Measurements from ENCODE around the gene TMC6.
"Not testable (repeated sequence)": the region's sequence is repeated elsewhere in the genome, so short reads cannot be mapped to it uniquely, and the experiment has no call there.

TMC6 gene

GRCh38 chr17:78122931-78123249, 5.7 kb downstream of the TMC6 start:
- no peak for DNase-seq

DNA sequence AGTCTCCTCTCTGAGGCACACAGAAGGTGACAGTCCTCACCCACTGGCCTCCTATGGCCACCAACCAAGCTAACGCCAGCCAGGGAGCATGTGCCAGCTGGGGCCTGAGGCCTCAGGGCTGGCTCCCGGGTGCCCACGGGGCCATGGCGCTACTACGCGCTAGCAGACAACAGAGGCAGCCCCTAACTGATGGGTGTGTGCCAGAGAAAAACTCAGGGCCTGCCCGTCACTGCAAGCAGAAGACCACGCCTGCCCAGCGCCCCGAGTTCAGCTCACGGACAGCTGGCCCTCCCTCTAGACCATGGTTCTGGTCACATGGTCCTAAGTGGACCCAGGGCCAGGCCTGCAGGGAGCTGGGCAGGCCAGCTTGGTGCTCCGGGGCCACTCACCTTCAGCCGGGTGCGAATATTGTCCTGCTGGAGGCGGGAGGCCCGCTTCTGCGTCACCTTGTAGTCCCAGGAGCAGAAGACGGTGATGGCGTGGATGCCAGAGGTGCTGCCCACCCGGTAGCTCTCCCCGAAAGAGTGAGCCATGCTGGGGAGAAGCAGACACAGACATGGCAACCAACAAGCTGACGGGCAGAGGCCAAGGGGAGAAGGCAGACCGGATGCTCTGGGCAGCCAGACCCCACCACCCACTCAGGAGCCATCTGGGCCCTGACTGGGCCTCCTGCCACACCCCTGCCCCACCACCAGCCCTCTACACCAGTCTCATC, 6.2 kb downstream of the TMC6 start:
- DNase-seq, result no peak

GRCh38 chr17:78121801-78122215, 6.7 kb downstream of the TMC6 start:
- DNase-seq, result no peak

GRCh38 chr17:78120971-78121800, 7.4 kb downstream of the TMC6 start:
- no peak for DNase-seq

GRCh38 chr17:78120537-78120936, 8.0 kb downstream of the TMC6 start:
- no peak for DNase-seq

GRCh38 chr17:78118801-78119241, 9.7 kb downstream of the TMC6 start:
- DNase-seq, result no peak

- DNase-seq, result peak; percentile 73
These were observed 11.3 kb downstream of the TMC6 start for GRCh38 chr17:78117027-78117981.

DNA sequence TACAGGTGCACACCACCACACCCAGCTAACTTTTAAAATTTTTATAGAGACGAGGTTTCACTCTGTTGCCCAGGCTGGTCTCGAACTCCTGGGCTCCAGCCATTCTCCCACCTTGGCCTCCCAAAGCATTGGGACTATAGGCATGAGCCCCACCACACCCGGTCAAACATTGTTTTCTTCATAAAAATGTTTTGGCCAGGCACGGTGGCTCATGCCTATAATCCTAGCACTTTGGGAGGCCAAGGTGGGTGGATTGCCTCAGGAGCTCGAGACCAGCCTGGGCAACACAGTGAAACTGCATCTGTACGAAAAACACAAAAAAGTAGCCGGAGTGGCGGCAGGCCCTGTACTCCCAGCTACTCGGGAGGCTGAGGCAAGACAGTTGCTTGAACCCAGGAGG, 12.1 kb downstream of the TMC6 start:
- no peak for DNase-seq

GRCh38 chr17:78115803-78116202, 12.8 kb downstream of the TMC6 start:
- DNase-seq, result not testable (repeated sequence)

- DNase-seq, result no peak
These were observed 13.5 kb downstream of the TMC6 start for GRCh38 chr17:78114831-78115723.

DNA sequence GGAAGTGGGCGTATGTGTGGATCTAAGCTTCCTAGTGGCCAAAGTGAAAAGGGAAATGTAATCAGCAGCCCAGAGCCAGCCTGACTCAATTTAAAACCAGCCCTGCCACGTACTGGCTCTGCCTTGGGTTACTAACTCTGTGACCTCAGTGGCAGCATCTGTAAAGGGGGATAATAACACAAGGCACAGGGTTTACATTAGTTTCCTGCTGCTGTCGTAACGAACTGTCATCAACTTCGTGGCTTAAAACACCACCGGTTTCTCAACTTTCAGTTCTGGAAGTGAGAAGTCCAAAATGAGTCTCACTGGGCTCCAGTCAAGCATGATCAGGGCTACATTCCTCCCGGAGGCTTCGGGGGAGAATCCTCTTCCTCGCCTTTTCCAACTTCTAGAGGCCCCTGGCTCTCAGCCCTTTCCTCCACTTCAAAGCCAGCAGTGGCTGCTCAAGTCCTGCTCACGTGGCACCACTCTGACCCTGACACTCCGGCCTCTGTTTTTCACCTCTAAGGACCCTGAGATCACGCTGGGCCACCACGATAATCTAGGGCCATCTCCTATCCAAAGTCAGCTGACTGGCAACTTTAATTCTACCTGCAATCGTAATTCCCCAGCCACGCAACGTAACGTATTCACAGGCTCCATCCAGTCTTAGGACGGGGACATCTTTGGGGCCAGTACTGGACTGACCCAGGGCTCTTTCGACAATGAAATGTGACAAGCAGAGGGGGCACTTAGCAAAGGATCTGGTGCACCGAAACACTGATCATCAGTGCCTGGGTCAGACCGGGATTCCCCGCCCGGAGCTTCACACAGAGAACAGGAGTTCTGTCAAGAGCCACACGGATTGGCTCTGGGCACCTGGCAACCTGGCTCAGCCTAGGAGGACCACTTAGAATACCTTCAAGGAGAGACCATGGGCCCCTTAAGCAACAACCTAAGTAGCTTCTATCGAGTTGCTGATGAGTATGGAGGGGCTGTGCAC, 14.5 kb downstream of the TMC6 start:
- no peak for DNase-seq

DNA sequence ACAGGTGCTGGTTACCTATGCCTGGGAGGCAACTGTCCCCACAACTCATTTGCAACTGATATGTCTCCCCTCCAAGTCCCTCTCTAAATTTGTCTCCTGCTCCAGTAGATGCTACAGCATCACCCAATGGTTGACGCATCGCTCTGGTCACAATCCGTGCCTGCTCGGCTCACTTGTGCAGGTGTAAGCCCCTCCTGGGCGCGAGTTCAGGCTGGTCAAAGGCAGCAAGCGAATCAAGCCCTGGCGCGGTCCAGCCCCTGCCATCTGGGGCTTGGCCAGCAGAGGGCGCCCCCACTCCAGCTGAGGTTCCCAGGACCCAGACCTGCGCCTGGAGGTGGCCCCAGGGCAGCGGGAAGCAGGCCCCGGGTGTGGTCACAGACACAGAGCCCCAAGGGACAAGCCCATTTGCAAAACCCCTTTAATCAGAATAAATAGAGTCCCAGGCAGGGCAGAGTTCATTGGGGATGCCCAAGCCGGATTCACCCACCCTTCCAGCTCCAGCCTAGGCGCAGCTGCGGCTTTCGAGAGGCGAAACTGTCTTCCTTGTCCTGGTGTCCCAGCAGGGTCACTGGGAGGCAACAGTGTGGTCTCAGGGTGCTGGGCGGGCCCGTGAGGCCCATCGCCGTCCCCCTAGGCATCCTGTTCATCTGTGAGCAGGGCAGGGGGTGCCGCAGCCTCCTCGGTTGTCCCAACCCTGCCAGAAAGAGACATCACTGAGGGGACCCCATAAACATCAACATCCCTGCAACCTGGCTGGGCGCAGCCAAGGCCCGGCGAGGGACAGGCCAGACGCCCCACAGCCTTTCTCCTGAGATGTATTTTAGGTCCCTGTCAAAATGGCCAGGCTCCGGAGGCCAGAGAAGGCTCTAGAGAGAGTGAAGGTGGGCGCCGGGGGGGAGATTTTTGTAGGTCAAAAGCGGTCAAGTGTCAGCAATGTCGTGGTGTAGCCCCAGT, 15.8 kb downstream of the TMC6 start:
- DNase-seq, result peak; percentile 78

DNA sequence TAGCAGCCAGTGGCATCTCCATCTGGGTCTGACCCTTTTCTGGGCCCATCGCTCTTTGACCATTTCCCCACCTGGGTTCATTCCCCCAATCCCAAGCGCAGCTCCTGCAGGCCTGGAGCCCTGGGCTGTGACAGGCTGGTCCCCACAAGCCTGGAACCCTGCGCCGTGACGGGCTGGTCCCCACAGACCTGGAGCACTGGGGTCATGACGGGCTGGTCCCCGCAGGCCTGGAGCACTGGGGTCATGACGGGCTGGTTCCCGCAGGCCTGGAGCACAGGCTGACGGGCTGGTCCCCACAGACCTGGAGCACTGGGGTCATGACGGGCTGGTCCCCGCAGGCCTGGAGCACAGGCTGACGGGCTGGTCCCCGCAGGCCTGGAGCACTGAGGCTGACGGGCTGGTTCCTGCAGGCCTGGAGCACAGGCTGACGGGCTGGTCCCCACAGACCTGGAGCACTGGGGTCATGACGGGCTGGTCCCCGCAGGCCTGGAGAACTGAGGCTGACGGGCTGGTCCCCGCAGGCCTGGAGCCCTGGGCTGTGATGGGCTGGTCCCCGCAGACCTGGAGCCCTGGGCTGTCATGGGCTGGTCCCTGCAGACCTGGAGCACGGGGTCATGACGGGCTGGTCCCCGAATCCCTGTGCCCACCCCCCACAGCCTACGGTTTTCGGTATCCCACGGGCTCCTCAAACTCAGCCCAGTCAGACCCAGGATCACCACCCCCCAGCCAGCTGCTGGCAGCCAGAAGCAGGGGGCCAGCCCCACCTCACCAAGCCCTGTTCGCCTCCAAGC, 16.6 kb downstream of the TMC6 start:
- DNase-seq, result no peak

GRCh38 chr17:78111016-78111726, 17.4 kb downstream of the TMC6 start:
- no peak for DNase-seq

DNA sequence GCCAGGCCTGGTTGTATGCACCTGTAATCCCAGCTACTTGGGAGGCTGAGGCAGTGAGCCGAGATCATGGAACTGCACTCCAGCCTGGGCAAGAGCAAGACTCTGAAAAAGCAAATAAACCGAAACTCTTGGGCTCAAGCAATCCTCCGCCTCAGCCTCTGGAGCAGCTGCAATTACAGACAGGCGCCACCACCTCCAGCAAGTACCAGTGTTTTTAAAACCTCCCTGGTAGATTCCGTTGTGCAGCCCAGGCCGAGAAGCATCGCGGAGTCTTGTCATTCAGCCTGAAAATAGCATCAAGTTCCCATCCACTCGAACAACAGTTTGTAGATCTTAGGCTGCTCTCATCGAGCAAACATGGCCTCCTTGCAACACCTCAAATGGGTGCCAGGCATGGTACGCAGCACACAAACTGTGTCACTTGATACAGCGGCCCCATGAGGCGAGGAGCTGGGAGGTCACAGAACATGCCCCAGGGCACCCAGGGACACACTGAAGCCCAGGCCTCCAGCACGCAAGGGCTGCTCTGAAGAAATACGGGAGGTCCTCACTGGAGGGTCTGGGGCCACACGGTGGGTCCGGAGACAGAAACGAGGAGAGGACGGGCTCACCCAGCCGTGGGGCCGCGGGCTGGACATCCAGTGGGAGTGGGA, 18.1 kb downstream of the TMC6 start:
- DNase-seq, result no peak

DNA sequence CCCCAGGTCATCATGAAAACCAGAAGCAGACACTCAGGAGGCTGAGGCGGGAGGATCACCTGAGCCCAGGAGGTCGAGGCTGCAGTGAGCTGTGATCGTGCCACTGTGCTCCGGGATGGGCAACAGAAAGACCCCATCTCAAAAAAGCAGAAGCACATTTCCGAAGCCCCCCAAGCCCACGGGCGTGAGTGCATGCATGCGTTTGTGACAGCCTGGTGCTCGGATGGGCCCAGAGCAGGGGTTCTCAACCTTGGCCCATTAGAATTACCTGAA, 19.1 kb downstream of the TMC6 start:
- DNase-seq, result no peak

DNA sequence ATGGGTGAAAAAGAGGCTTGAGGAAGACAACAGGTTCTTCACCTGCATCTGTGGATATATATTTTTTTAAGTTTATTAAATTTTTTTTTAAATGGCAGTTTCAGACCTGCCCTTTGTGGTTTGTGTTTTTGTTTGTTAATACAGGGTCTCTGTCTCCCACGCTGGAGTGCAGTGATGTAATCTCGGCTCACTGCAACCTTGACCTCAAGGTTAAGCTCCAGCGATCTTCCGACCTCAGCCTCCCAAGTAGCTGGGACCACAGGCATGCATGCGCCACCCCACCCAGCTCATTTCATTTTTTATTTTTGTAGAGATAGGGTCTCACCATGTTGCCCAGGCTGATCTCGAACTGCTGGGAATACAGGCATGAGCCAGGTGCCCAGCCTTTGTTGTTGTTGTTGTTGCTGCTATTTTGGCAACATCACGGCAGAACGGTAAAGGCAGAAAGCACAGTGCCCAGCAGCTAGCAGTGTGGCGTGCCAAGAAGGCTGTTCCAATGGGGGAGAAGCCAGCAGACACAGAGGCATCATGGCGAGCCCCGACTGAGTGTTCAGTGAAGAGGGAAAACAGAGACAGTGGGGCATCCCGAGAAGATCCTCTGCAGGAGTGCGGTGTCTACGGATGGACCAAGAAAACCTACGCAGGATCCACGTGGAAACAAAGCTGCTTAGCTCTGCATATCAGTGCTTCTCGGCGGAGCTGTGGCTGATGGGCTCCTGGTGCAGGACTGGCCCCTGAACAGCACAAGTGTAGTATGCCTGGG, 19.6 kb downstream of the TMC6 start:
- no peak for DNase-seq
